ENCODE measurements around the gene PFN1. TPM values are rescaled to one million over a fixed set of nuclear protein-coding genes. Genes with fewer than 3 reads are reported as not detected.

The PFN1 gene
- total and polyA plus RNA-seq, 2 experiments from 2014 or later = 244 to 706 TPM

- no peak for DNase-seq (ENCODE audit: low spot score)
- H3K4me2 ChIP-seq = no peak overlapping the region
- H3K9me2 ChIP-seq (replicated peaks; ENCODE audit: insufficient read depth) = no peaks in the 10 kb centered on the region
- H3K79me2 ChIP-seq = no peaks in the 10 kb centered on the region
- no peaks in the 10 kb centered on the region for H3K4me1 ChIP-seq (ENCODE audit: insufficient read depth)
- H3K27ac ChIP-seq = no peak overlapping the region
- H2AFZ ChIP-seq = no peak overlapping the region
- TF ChIP-seq EZH2 (IDR thresholded peaks at IDR 0.05; ENCODE audit: borderline replicate concordance) (no peak), CTCF (IDR thresholded peaks at IDR 0.05; ENCODE audit: poor library complexity) (no peak), EZH2phosphoT487 (IDR thresholded peaks at IDR 0.05; ENCODE audit: low read depth, severe bottlenecking, unreplicated experiment) (no peak)
- 81% methylated on average over 10 of the region's 10 CpGs for WGBS (ENCODE audit: low lambda C conversion rate, missing lambda C conversion rate)
- no peaks in the 10 kb centered on the region for H3K36me3 ChIP-seq (replicated peaks; ENCODE audit: insufficient read depth, low read depth)
- H4K20me1 ChIP-seq (ENCODE audit: insufficient read depth, poor library complexity, severe bottlenecking) = no peaks in the 10 kb centered on the region
- H3K9me3 ChIP-seq (ENCODE audit: low read depth) = no peaks in the 10 kb centered on the region
- no peak overlapping the region for H3K4me3 ChIP-seq
- H3K27me3 ChIP-seq = no peaks in the 10 kb centered on the region
These were observed 8.2 kb upstream of the PFN1 start for GRCh38 chr17:4956493-4957061.

- Histone ChIP-seq H3K27me3 (no peaks in the 10 kb centered on the region), H3K79me2 (no peaks in the 10 kb centered on the region), H3K27ac (no peak overlapping the region), H3K36me3 (replicated peaks; ENCODE audit: insufficient read depth, low read depth) (no peaks in the 10 kb centered on the region), H3K9me3 (ENCODE audit: low read depth) (no peaks in the 10 kb centered on the region), H3K4me3 (no peak overlapping the region), H2AFZ (no peak overlapping the region), H3K4me2 (no peak overlapping the region), H4K20me1 (ENCODE audit: insufficient read depth, poor library complexity, severe bottlenecking) (no peaks in the 10 kb centered on the region), H3K9me2 (replicated peaks; ENCODE audit: insufficient read depth) (no peaks in the 10 kb centered on the region), H3K4me1 (ENCODE audit: insufficient read depth) (peaks cover 14% of the 10 kb centered on the region)
- no peak for DNase-seq (ENCODE audit: low spot score)
- no peak for TF ChIP-seq EZH2phosphoT487 (IDR thresholded peaks at IDR 0.05; ENCODE audit: low read depth, severe bottlenecking, unreplicated experiment)
- no peak for TF ChIP-seq CTCF (IDR thresholded peaks at IDR 0.05; ENCODE audit: poor library complexity)
- no peak for TF ChIP-seq EZH2 (IDR thresholded peaks at IDR 0.05; ENCODE audit: borderline replicate concordance)
- 98% methylated on average over 8 of the region's 8 CpGs for whole genome bisulfite sequencing (ENCODE audit: low lambda C conversion rate, missing lambda C conversion rate)
These were observed 6.8 kb upstream of the PFN1 start for GRCh38 chr17:4955091-4955490.

- DNase-seq (ENCODE audit: low spot score) = no peak
- no peaks in the 10 kb centered on the region for H3K36me3 ChIP-seq (replicated peaks; ENCODE audit: insufficient read depth, low read depth)
- TF ChIP-seq EZH2phosphoT487 (IDR thresholded peaks at IDR 0.05; ENCODE audit: low read depth, severe bottlenecking, unreplicated experiment) (no peak), EZH2 (IDR thresholded peaks at IDR 0.05; ENCODE audit: borderline replicate concordance) (no peak), CTCF (IDR thresholded peaks at IDR 0.05; ENCODE audit: poor library complexity) (no peak)
- H3K27ac ChIP-seq = no peak overlapping the region
- no peak overlapping the region for H3K4me2 ChIP-seq
- H2AFZ ChIP-seq = no peak overlapping the region
- no peaks in the 10 kb centered on the region for H3K9me3 ChIP-seq (ENCODE audit: low read depth)
- H4K20me1 ChIP-seq (ENCODE audit: insufficient read depth, poor library complexity, severe bottlenecking) = no peaks in the 10 kb centered on the region
- no peaks in the 10 kb centered on the region for H3K9me2 ChIP-seq (replicated peaks; ENCODE audit: insufficient read depth)
- no peak overlapping the region for H3K4me3 ChIP-seq
- no peaks in the 10 kb centered on the region for H3K79me2 ChIP-seq
- H3K4me1 ChIP-seq (ENCODE audit: insufficient read depth) = peaks cover 15% of the 10 kb centered on the region
- WGBS (ENCODE audit: low lambda C conversion rate, missing lambda C conversion rate) = 89% methylated on average over 14 of the region's 14 CpGs
- H3K27me3 ChIP-seq = no peaks in the 10 kb centered on the region
These were observed 5.2 kb upstream of the PFN1 start for GRCh38 chr17:4953451-4953961.
